ENCODE results near the gene ARFRP1. TPM values are rescaled to one million over a fixed set of nuclear protein-coding genes. Genes with fewer than 3 reads are reported as not detected.

The ARFRP1 gene
- total and polyA plus RNA-seq, 12 donors: 18.8 to 75.9 (median 42.2) TPM

DNA sequence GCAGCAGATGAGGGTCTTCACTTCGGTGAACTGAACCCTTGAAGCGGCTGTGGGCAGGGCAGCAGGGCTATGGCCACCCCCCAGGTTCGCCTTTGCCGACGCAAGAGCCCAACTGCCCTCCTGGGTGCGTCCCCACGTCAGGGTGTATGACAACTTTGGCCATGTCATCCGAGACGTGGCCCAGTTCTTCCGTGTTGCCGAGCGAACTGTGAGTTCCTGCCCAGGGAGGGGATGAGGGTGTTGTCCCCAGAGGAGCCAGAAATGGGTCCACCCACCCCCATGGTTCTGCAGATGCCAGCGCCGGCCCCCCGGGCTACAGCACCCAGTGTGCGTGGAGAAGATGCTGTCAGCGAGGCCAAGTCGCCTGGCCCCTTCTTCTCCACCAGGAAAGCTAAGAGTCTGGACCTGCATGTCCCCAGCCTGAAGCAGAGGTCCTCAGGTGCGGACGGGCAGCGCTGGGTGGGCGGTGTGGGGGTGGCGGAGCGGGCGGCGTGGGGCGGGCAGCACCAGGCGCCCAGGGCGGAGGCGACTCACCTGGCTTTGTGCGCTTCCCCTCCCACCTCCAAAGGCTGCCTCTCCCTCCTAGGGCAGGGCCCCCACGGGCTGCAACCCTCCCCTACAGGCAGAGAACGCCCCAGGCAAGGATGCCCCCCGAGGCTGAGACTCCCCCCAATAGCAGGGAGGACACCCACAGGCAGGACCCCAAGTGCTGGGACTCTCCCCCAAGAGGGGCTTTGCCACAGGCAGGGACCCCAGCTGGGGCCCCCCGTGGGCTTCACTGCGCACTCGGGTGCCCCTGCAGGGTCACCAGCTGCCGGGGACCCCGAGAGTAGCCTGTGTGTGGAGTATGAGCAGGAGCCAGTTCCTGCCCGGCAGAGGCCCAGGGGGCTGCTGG, 17.5 kb downstream of the ARFRP1 start:
- WGBS, 4 donors: 87 to 93% (median 91%) methylated on average over 19 to 40 of the region's 40 CpGs
- TF ChIP-seq, protein P1, sequence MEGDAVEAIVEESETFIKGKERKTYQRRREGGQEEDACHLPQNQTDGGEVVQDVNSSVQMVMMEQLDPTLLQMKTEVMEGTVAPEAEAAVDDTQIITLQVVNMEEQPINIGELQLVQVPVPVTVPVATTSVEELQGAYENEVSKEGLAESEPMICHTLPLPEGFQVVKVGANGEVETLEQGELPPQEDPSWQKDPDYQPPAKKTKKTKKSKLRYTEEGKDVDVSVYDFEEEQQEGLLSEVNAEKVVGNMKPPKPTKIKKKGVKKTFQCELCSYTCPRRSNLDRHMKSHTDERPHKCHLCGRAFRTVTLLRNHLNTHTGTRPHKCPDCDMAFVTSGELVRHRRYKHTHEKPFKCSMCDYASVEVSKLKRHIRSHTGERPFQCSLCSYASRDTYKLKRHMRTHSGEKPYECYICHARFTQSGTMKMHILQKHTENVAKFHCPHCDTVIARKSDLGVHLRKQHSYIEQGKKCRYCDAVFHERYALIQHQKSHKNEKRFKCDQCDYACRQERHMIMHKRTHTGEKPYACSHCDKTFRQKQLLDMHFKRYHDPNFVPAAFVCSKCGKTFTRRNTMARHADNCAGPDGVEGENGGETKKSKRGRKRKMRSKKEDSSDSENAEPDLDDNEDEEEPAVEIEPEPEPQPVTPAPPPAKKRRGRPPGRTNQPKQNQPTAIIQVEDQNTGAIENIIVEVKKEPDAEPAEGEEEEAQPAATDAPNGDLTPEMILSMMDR (IDR thresholded peaks at IDR 0.05): no peak
- TF ChIP-seq POLR2A (IDR thresholded peaks at IDR 0.05): no peak
- intact Hi-C loops (cut with DNase I): no loop called here
- H3K4me3 ChIP-seq: no peak overlapping the region
- H3K27ac ChIP-seq: peak overlapping the region in 1 of 5 donors; percentile 95
- peak in 2 of 7 donors; percentile 11 to 32 for DNase-seq
- no peaks in the 10 kb centered on the region for H3K9me3 ChIP-seq (replicated peaks in 1 of 3)
- no peaks in the 10 kb centered on the region for H3K27me3 ChIP-seq
- peaks cover 4 to 29% of the 10 kb centered on the region in 2 donors for H3K4me1 ChIP-seq (replicated peaks in 1 of 2)
- peaks cover 0 to 5% of the 10 kb centered on the region in 2 donors for H3K36me3 ChIP-seq (replicated peaks in 1 of 2)

DNA sequence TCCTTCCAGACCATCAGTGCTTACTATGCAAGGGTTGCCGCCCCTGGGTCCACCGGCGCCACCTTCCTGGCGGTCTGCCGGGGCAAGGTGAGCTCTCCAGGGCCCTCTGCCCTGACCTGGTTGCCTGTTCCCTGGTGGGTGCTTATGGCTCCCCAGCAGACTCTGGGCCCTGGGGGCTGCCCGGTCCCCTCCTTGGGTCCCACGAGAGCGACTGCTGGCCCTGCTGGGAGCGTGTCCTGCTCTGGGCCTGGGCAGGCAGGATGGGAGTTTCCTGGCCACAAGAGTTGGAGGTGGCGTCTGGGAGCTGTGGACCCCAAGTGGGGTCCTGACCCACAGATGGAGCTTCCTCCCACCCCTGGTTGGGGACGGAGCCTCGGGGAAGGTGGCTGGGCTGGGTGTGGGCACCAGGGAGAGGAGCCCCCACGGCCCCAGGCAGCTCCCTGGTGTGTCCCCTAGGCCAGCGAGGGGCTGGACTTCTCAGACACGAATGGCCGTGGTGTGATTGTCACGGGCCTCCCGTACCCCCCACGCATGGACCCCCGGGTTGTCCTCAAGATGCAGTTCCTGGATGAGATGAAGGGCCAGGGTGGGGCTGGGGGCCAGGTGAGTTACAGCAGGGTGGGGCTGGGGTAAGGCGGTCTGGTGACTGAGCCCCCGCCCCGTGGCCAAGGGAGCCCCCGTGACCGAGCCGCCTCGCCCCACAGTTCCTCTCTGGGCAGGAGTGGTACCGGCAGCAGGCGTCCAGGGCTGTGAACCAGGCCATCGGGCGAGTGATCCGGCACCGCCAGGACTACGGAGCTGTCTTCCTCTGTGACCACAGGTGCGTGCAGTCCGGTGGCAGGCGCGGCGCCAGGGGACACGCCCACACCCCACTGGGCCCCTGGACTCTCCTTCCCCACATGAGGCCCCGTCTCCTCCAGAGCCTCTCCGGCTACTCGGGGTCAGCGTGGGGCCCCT, 18.5 kb downstream of the ARFRP1 start:
- Histone ChIP-seq H3K4me1 (replicated peaks in 1 of 2) (peaks cover 4 to 29% of the 10 kb centered on the region in 2 donors), H3K27ac (peak overlapping the region in 2 of 5 donors; percentile 93 to 95), H3K27me3 (no peaks in the 10 kb centered on the region), H3K9me3 (replicated peaks in 1 of 3) (no peaks in the 10 kb centered on the region), H3K4me3 (no peak overlapping the region), H3K36me3 (replicated peaks in 1 of 2) (peaks cover 0 to under 1% of the 10 kb centered on the region in 2 donors)
- 88 to 100% (median 93%) methylated on average over 2 to 44 of the region's 44 CpGs for WGBS, 4 donors
- TF ChIP-seq, protein P1 (IDR thresholded peaks at IDR 0.05): no peak
- TF ChIP-seq POLR2A (IDR thresholded peaks at IDR 0.05): no peak
- intact Hi-C loops (cut with DNase I): no loop called here
- peak in 1 of 7 donors; percentile 50 for DNase-seq

DNA sequence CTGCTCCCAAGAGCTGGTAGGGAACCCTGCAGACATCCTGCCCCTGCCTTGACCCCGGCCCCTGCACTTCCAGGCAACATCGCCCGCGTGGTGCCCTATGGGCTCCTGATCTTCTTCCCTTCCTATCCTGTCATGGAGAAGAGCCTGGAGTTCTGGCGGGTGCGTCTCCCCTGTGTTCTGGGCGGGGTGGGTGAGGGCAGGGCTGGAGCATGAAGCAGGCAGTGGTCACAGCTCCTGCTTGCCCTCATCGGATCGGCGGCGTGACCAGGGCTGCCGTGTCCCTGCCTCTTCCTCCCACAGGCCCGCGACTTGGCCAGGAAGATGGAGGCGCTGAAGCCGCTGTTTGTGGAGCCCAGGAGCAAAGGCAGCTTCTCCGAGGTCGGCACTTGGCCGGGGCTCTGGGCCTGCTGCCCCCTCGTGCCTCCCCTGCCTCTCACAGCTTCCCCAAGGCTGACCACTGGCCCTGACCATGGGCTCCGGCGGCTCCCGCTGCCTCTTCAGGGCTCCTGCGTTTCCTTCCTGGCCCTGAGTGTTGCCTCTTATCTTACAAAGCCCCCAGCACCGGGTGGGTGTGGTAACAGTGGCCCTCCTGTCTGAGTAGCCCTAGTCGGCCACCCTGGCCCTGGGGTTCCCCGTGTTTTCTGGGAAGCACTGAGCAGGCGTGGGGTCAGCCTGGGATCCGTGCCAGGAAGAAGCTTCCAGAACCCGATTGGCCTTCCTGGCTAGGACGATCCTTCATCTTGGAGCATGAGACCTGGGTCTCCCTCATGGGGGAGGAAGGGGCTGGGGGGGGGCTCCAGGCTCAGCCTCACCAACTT, 19.3 kb downstream of the ARFRP1 start:
- Histone ChIP-seq H3K36me3 (replicated peaks in 1 of 2) (no peaks in the 10 kb centered on the region), H3K4me1 (replicated peaks in 1 of 2) (peaks cover 4 to 29% of the 10 kb centered on the region in 2 donors), H3K4me3 (no peak overlapping the region), H3K27ac (peak overlapping the region in 3 of 5 donors; percentile 72 to 95 (median 93)), H3K9me3 (replicated peaks in 1 of 3) (no peaks in the 10 kb centered on the region), H3K27me3 (no peaks in the 10 kb centered on the region)
- WGBS, 4 donors: 55 to 86% (median 60%) methylated on average over 4 to 31 of the region's 31 CpGs
- peak in 3 of 7 donors; percentile 38 to 66 (median 51) for DNase-seq
- intact Hi-C loops (cut with DNase I): no loop called here
- TF ChIP-seq, protein P1 (IDR thresholded peaks at IDR 0.05): no peak
- TF ChIP-seq POLR2A (IDR thresholded peaks at IDR 0.05): no peak
